Measurements from ENCODE around the gene UBE2E1. TPM values are rescaled to one million over a fixed set of nuclear protein-coding genes. Genes with fewer than 3 reads are reported as not detected.

The UBE2E1 gene
- total RNA-seq, 1 donor from 2014 or later: 103 TPM

DNA sequence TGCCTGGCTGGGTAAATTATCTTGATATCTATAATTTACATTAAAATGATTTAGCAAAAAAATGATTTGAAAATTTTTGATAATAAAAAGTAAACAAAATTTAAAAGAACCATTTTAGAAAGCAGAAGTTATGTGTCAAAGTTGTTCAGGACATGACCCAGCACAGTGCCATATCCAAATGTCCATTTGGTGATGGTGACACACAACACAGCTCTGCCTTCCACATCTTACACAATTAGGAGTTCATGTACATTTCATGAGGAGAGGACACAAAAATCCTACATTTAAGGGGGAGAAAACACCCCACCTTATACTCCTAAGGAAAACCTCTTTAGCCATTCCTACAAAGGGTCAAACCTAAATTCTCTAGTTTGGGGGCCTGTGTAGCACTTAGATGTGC, 10.7 kb upstream of the UBE2E1 start:
- H3K9me3 Mint-ChIP-seq (ENCODE audit: low read depth): no peaks in the 10 kb centered on the region
- peaks cover 12% of the 10 kb centered on the region for H3K4me1 Mint-ChIP-seq (ENCODE audit: low read depth)
- DNase-seq (ENCODE audit: low spot score): no peak
- H3K27ac Mint-ChIP-seq (ENCODE audit: unreplicated experiment): no peak overlapping the region
- no peak overlapping the region for H3K4me3 Mint-ChIP-seq (ENCODE audit: unreplicated experiment)
- TF ChIP-seq, protein P1, sequence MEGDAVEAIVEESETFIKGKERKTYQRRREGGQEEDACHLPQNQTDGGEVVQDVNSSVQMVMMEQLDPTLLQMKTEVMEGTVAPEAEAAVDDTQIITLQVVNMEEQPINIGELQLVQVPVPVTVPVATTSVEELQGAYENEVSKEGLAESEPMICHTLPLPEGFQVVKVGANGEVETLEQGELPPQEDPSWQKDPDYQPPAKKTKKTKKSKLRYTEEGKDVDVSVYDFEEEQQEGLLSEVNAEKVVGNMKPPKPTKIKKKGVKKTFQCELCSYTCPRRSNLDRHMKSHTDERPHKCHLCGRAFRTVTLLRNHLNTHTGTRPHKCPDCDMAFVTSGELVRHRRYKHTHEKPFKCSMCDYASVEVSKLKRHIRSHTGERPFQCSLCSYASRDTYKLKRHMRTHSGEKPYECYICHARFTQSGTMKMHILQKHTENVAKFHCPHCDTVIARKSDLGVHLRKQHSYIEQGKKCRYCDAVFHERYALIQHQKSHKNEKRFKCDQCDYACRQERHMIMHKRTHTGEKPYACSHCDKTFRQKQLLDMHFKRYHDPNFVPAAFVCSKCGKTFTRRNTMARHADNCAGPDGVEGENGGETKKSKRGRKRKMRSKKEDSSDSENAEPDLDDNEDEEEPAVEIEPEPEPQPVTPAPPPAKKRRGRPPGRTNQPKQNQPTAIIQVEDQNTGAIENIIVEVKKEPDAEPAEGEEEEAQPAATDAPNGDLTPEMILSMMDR (IDR thresholded peaks at IDR 0.05): no peak
- peaks cover 2% of the 10 kb centered on the region for H3K27me3 Mint-ChIP-seq (ENCODE audit: low read depth)
- no peaks in the 10 kb centered on the region for H3K36me3 Mint-ChIP-seq (ENCODE audit: low read depth)

DNA sequence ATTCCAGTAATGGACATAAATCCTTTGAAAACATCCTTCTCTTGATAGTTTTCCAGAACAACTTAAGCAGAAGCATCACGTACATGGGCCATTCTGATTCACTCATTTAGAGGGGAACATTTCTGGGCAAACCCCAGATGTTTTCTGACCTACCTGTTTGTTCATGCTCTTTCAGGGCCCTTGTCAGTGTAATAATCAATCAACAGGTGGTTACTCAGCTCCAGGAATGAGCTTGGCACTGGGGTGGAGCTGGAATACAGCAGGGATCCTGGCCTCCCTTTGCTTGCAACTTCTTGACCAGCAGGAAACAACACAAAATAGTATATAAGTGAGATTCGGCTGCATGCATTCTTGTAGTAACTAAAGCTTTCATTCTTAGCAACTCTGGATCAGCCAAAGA, 9.2 kb upstream of the UBE2E1 start:
- TF ChIP-seq, protein P1 (IDR thresholded peaks at IDR 0.05): no peak
- Mint-ChIP-seq H3K36me3 (ENCODE audit: low read depth) (no peaks in the 10 kb centered on the region), H3K4me1 (ENCODE audit: low read depth) (peaks cover 12% of the 10 kb centered on the region), H3K27ac (ENCODE audit: unreplicated experiment) (no peak overlapping the region), H3K4me3 (ENCODE audit: unreplicated experiment) (no peak overlapping the region), H3K9me3 (ENCODE audit: low read depth) (no peaks in the 10 kb centered on the region), H3K27me3 (ENCODE audit: low read depth) (no peaks in the 10 kb centered on the region)
- no peak for DNase-seq (ENCODE audit: low spot score)

DNA sequence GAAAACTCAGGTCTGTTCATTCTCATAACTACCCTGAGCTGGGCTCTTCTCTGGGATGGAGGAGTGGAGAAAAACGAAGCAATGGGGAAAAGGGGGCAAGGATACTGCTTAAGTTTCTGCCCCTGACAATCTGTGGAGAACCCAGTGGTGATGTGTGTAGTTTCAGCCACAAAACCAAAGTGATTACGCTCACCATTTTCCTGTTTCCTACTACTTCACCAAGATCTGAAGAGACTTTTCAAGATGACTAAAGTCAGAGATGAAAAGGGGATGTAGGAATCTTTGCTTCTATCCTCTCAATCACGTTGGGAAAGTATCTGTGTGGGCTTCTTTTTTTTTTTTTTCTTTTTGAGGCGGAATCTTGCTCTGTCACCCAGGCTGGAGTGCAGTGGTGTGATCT, 8.3 kb upstream of the UBE2E1 start:
- Mint-ChIP-seq H3K4me1 (ENCODE audit: low read depth) (peaks cover 12% of the 10 kb centered on the region), H3K27ac (ENCODE audit: unreplicated experiment) (no peak overlapping the region), H3K27me3 (ENCODE audit: low read depth) (no peaks in the 10 kb centered on the region), H3K4me3 (ENCODE audit: unreplicated experiment) (no peak overlapping the region), H3K36me3 (ENCODE audit: low read depth) (no peaks in the 10 kb centered on the region), H3K9me3 (ENCODE audit: low read depth) (no peaks in the 10 kb centered on the region)
- no peak for DNase-seq (ENCODE audit: low spot score)
- TF ChIP-seq, protein P1 (IDR thresholded peaks at IDR 0.05): no peak

DNA sequence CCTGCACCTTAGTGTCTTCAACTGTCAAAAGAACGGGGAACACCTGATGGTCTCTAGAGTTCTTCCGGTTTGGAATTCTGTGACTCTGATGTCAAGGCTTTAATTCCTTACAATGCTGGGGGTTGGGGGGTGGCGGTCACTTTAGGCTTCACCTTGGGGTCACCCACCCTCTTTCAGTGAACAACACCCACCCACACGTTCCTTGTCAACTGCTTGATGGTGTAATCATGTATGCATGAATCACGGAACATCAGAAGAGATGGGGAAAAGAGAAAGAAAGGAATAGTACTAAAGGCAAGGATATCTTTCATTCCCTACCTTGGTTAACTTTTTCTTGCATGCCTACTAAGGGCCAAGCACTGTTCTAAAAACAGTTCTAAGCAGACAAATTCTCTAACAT, 7.3 kb upstream of the UBE2E1 start:
- Mint-ChIP-seq H3K27ac (ENCODE audit: unreplicated experiment) (no peak overlapping the region), H3K27me3 (ENCODE audit: low read depth) (no peaks in the 10 kb centered on the region), H3K4me1 (ENCODE audit: low read depth) (peaks cover 12% of the 10 kb centered on the region), H3K4me3 (ENCODE audit: unreplicated experiment) (no peak overlapping the region), H3K36me3 (ENCODE audit: low read depth) (no peaks in the 10 kb centered on the region), H3K9me3 (ENCODE audit: low read depth) (no peaks in the 10 kb centered on the region)
- DNase-seq (ENCODE audit: low spot score): no peak
- TF ChIP-seq, protein P1 (IDR thresholded peaks at IDR 0.05): no peak

DNA sequence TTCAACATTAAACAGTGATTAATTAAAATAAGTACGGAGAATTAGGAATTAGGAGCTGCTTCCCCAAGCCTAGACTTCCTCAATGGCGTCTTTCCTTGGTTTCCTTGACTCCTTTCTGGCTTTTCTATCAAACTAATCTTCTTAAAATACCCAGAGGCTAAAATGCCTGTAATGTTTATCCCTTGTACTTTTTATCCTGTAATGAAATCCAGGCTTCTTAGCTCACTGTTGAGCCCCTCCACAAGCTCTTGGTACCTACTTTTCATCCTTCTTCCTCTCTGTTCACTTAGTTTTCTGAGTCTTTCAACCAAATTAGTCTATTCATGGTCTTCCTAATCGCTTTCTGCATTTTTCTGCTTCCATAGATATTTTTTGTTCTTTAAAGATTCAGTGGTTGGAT, 6.9 kb upstream of the UBE2E1 start:
- TF ChIP-seq, protein P1 (IDR thresholded peaks at IDR 0.05): no peak
- Mint-ChIP-seq H3K4me3 (ENCODE audit: unreplicated experiment) (no peak overlapping the region), H3K9me3 (ENCODE audit: low read depth) (no peaks in the 10 kb centered on the region), H3K27me3 (ENCODE audit: low read depth) (no peaks in the 10 kb centered on the region), H3K4me1 (ENCODE audit: low read depth) (peaks cover 12% of the 10 kb centered on the region), H3K36me3 (ENCODE audit: low read depth) (no peaks in the 10 kb centered on the region), H3K27ac (ENCODE audit: unreplicated experiment) (no peak overlapping the region)
- DNase-seq (ENCODE audit: low spot score): no peak

All from chondrocyte (in vitro differentiated cells).